Transverse colon (tissue), 4 donors: ENCODE data around the gene RNF215. TPM values are rescaled to one million over a fixed set of nuclear protein-coding genes. Genes with fewer than 3 reads are reported as not detected.

Experiments
- DNase-seq: peaks from one replicate; pipeline ENCODE4 v3.0.0-alpha.2; 2019
- H3K27ac ChIP-seq, 4 donors: fragments of 200-600 bp; sonication (generic); 2 replicates each; pipeline ENCODE4 v1.5.1; 2016 to 2018; ENCODE audit warnings: inconsistent platforms in 4 of 4
- H3K27me3 ChIP-seq: fragments of 200-600 bp; sonication (generic); 2 replicates; pipeline ENCODE4 v1.5.1; 2017; ENCODE audit warnings: inconsistent platforms
- H3K36me3 ChIP-seq, 4 donors: fragments of 200-600 bp; sonication (generic); 2 replicates each; pipeline ENCODE4 v1.5.1; 2017 to 2019; ENCODE audit warnings: inconsistent platforms in 4 of 4
- H3K4me1 ChIP-seq, 4 donors: fragments of 200-600 bp; sonication (generic); 2 replicates each; pipeline ENCODE4 v1.5.1; 2017 to 2020; ENCODE audit warnings: inconsistent platforms in 4 of 4
- H3K4me3 ChIP-seq, 4 donors: fragments of 200-600 bp; sonication (generic); 1 replicate in 1 of 4; 2 replicates in 3 of 4; pipeline versions ENCODE4 v1.5.1 to v1.6.1; 2017 to 2019; ENCODE audit warnings: inconsistent platforms in 4 of 4
- H3K9me3 ChIP-seq, 2 donors: fragments of 200-600 bp; sonication (generic); 2 replicates each; pipeline ENCODE4 v1.5.1; 2017 to 2019; ENCODE audit warnings: inconsistent platforms in 2 of 2
- CTCF ChIP-seq, 5 experiments: fragments of 200-600 bp in 3 of 5; fragments of 450-650 bp in 2 of 5; sonication (generic) in 3 of 5; IDR thresholded peaks; 1 replicate in 2 of 5; 2 replicates in 3 of 5; pipeline ENCODE4 v1.5.1; 2016 to 2017; ENCODE audit warnings: antibody characterized with exemption in 5 of 5, inconsistent platforms in 3 of 5, mild to moderate bottlenecking in 2 of 5, moderate library complexity in 1 of 5
- EP300 ChIP-seq: sonication (generic); formaldehyde crosslinking; IDR thresholded peaks from one replicate; pipeline ENCODE4 v1.6.1; 2017; ENCODE audit warnings: antibody characterized with exemption, low read depth
- POLR2A ChIP-seq: fragments of 450-650 bp; IDR thresholded peaks from one replicate; pipeline ENCODE4 v1.6.1; 2016; ENCODE audit warnings: antibody characterized with exemption, mild to moderate bottlenecking, moderate library complexity
- POLR2AphosphoS5 ChIP-seq, 3 donors: sonication (generic); formaldehyde crosslinking; IDR thresholded peaks; one replicate each; pipeline ENCODE4 v1.6.1; 2016; ENCODE audit warnings: antibody characterized with exemption in 3 of 3
- whole genome bisulfite sequencing, 2 donors: methylation state at CpG; one replicate each; pipeline ENCODE4 v1.1.5; 2018; ENCODE audit warnings: low coverage in 1 of 2; 5-methylcytosine and 5-hydroxymethylcytosine counted together
- in situ Hi-C, 4 donors: fragments of 200-750 bp; cut with MboI; loops; one replicate each; pipeline versions ENCODE4 v1.15.0 to v1.15.1; 2017; ENCODE audit warnings: low sequenced_read_pairs in 3 of 4, low pct_ligation_motif_present in 1 of 4, low pct_unique_long_range_greater_than_20kb in 1 of 4
- intact Hi-C: fragments of 100-400 bp; cut with DNase I; formaldehyde crosslinking; loops from one replicate; pipeline ENCODE4 v1.15.1; 2023; ENCODE audit warnings: low total_unique reads
- total RNA-seq, 4 donors: library from RNA; depleted of rRNA; stranded (reverse); fragments of >200 nt; gene quantifications; one replicate each; pipeline ENCODE4 v1.1.0, GENCODE V29; 2016

The RNF215 gene
- total RNA-seq, 4 donors from 2014 or later: 3.2 to 65.5 (median 9.8) TPM

- in situ Hi-C loops (loop anchor here (10.0 to 25.0 kb wide), 4 partner anchors 88 to 287 kb away; partner anchors contain the start of genes CASTOR1 (in 1 of the 4) and OSM (in 1 of the 4)), intact Hi-C loops (no loop called here)
- Histone ChIP-seq H3K27me3 (peaks cover 16% of the 10 kb centered on the region), H3K4me3 (no peak overlapping the region), H3K36me3 (no peaks in the 10 kb centered on the region), H3K27ac (no peak overlapping the region), H3K9me3 (no peaks in the 10 kb centered on the region), H3K4me1 (peaks cover 3 to 24% (median 17%) of the 10 kb centered on the region in 4 donors)
- TF ChIP-seq POLR2AphosphoS5 (IDR thresholded peaks at IDR 0.05) (no peak), EP300 (no peak), POLR2A (no peak), CTCF (IDR thresholded peaks at IDR 0.05) (no peak)
- 32 to 68% methylated on average over 5 to 24 of the region's 25 CpGs for WGBS, 2 donors
- DNase-seq: no peak
Observed at GRCh38 chr22:30398685-30399680, 11.8 kb upstream of the RNF215 start.

GRCh38 chr22:30397656-30398635, 10.7 kb upstream of the RNF215 start:
- Histone ChIP-seq H3K4me3 (peak overlapping the region; percentile 45 to 61 (median 50)), H3K9me3 (no peaks in the 10 kb centered on the region), H3K36me3 (no peaks in the 10 kb centered on the region), H3K27me3 (peaks cover 16% of the 10 kb centered on the region), H3K4me1 (peaks cover 3 to 24% (median 17%) of the 10 kb centered on the region in 4 donors), H3K27ac (peak overlapping the region in 3 of 4 donors; percentile 35 to 57 (median 38))
- 36% methylated on average over 11 of the region's 11 CpGs; no CpG with 5 or more reads in 1 of the 2 donors for WGBS, 2 donors
- in situ Hi-C loops: loop anchor here (10.0 to 25.0 kb wide), 4 partner anchors 89 to 286 kb away; partner anchors contain the start of genes CASTOR1 (in 1 of the 4) and OSM (in 1 of the 4)
- no peak for DNase-seq
- intact Hi-C loops: no loop called here
- no peak for TF ChIP-seq POLR2A
- no peak for TF ChIP-seq CTCF (IDR thresholded peaks at IDR 0.05)

GRCh38 chr22:30396871-30397655, 9.9 kb upstream of the RNF215 start, which contains the start of gene SEC14L2:
Gene SEC14L2, plus strand, starts transcription at chr22:30397018. Its CDS starts 99 bp downstream, at chr22:30397117.
- WGBS, 2 donors: 9% methylated on average over 5 of the region's 56 CpGs; no CpG with 5 or more reads in 1 of the 2 donors
- no peaks in the 10 kb centered on the region for H3K9me3 ChIP-seq
- peak; percentile 78 for DNase-seq
- H3K4me1 ChIP-seq: peaks cover 3 to 24% (median 17%) of the 10 kb centered on the region in 4 donors
- H3K4me3 ChIP-seq: peak within 1 kb of the TSS; percentile 45 to 61 (median 50)
- TF ChIP-seq EP300 (no peak), POLR2A (peak; percentile 16), POLR2AphosphoS5 (IDR thresholded peaks at IDR 0.05) (peak in 2 of 3 donors; percentile 26 to 51), CTCF (IDR thresholded peaks at IDR 0.05) (no peak)
- in situ Hi-C loops: loop anchor here (10.0 to 25.0 kb wide), 4 partner anchors 90 to 285 kb away; partner anchors contain the start of genes CASTOR1 (in 1 of the 4) and OSM (in 1 of the 4)
- intact Hi-C loops: no loop called here
- peak within 1 kb of the TSS; percentile 35 to 57 (median 38) for H3K27ac ChIP-seq
- H3K27me3 ChIP-seq: peaks cover 16% of the 10 kb centered on the region
- H3K36me3 ChIP-seq: no peaks in the 10 kb centered on the region
